Keratinocyte (primary cell): ENCODE measurements around the gene MXD3. TPM values are rescaled to one million over a fixed set of nuclear protein-coding genes. Genes with fewer than 3 reads are reported as not detected.

Source experiments
- DNase-seq: peaks from one replicate; pipeline ENCODE4 v3.0.0-alpha.2; 2011; ENCODE audit warnings: low read depth, missing footprints, low spot score
- FAIRE-seq: peaks from 2 replicates; lab custom pipeline; 2011; peaks lifted over from hg19 to GRCh38; lab: Jason Lieb, UNC
- H2AFZ ChIP-seq: 2 replicates; pipeline ENCODE4 v1.6.0; 2012; ENCODE audit warnings: low read length, control low read depth, inconsistent platforms; ENCODE audit not compliant: control insufficient read depth
- H3K27ac ChIP-seq: 2 replicates; pipeline ENCODE4 v1.5.1; 2011; ENCODE audit warnings: low read length; ENCODE audit not compliant: control insufficient read depth, insufficient read depth
- H3K27me3 ChIP-seq: 3 replicates; pipeline ENCODE4 v1.6.0; 2011; ENCODE audit warnings: low read length; ENCODE audit not compliant: control insufficient read depth, insufficient read depth; ENCODE audit errors: extremely low read depth
- H3K36me3 ChIP-seq, 2 experiments: 2 replicates in 1 of 2; 3 replicates in 1 of 2; pipeline ENCODE4 v1.5.1; 2011; ENCODE audit warnings: low read length in 2 of 2, mild to moderate bottlenecking in 1 of 2; ENCODE audit not compliant: control insufficient read depth in 2 of 2, insufficient read depth in 2 of 2; ENCODE audit errors: extremely low read depth in 1 of 2
- H3K4me1 ChIP-seq: 3 replicates; pipeline ENCODE4 v1.5.1; 2011; ENCODE audit warnings: low read length; ENCODE audit not compliant: control insufficient read depth, insufficient read depth; ENCODE audit errors: extremely low read depth
- H3K4me2 ChIP-seq: 3 replicates; pipeline ENCODE4 v1.6.0; 2011; ENCODE audit warnings: low read depth, low read length; ENCODE audit not compliant: control insufficient read depth, insufficient read depth; ENCODE audit errors: extremely low read depth
- H3K4me3 ChIP-seq, 3 experiments: fragments of 200-600 bp in 1 of 3; sonication (generic) in 1 of 3; 2 replicates in 2 of 3; 3 replicates in 1 of 3; pipeline ENCODE4 v1.5.1; 2011 to 2016; ENCODE audit warnings: low read length in 3 of 3, mild to moderate bottlenecking in 3 of 3, control low read depth in 2 of 3, inconsistent platforms in 1 of 3, low read depth in 1 of 3, mixed read lengths in 1 of 3, mixed run types in 1 of 3, moderate library complexity in 1 of 3; ENCODE audit not compliant: control insufficient read depth in 2 of 3, insufficient read depth in 2 of 3; ENCODE audit errors: extremely low read depth in 1 of 3
- H3K79me2 ChIP-seq: 2 replicates; pipeline ENCODE4 v1.6.0; 2012; ENCODE audit warnings: low read length; ENCODE audit not compliant: control insufficient read depth, insufficient read depth
- H3K9ac ChIP-seq: 3 replicates; pipeline ENCODE4 v1.6.0; 2011; ENCODE audit warnings: low read length; ENCODE audit not compliant: control insufficient read depth, insufficient read depth; ENCODE audit errors: extremely low read depth
- H3K9me1 ChIP-seq: 3 replicates; pipeline ENCODE4 v1.6.0; 2011; ENCODE audit warnings: low read length; ENCODE audit not compliant: control insufficient read depth, insufficient read depth; ENCODE audit errors: extremely low read depth
- H3K9me3 ChIP-seq: 2 replicates; pipeline ENCODE4 v1.5.1; 2012; ENCODE audit warnings: low read depth, low read length; ENCODE audit not compliant: control insufficient read depth
- H4K20me1 ChIP-seq: 3 replicates; pipeline ENCODE4 v1.6.0; 2011; ENCODE audit warnings: low read length; ENCODE audit not compliant: control insufficient read depth, insufficient read depth; ENCODE audit errors: extremely low read depth
- EZH2 ChIP-seq: IDR thresholded peaks from one replicate; pipeline ENCODE4 v1.6.1; 2012; ENCODE audit warnings: inconsistent platforms, mild to moderate bottlenecking, low read length, moderate library complexity
- dilution Hi-C: fragments of 300-500 bp; cut with MboI; formaldehyde crosslinking; loops from one replicate; pipeline ENCODE4 v1.7.0; 2020; ENCODE audit warnings: low sequenced_read_pairs; ENCODE audit not compliant: extremely low pct_ligation_motif_present
- polyA plus RNA-seq, 5 experiments: library from polyadenylated mRNA; depleted of rRNA in 3 of 5; stranded (reverse) in 3 of 5; stranded (forward) in 1 of 5; unstranded in 1 of 5; fragments of >200 nt; gene quantifications; 1 replicate in 1 of 5; 2 replicates in 3 of 5; 3 replicates in 1 of 5; pipeline versions ENCODE4 v1.2.1 to v1.2.3, GENCODE V29; 2011 to 2012; ENCODE audit warnings: missing spikeins in 2 of 5, low read depth in 1 of 5, low replicate concordance in 1 of 5
- TF ChIP-seq, protein P1 (sequence below), 3 experiments: IDR thresholded peaks in 1 of 3; conservative IDR thresholded peaks in 1 of 3; optimal IDR thresholded peaks in 1 of 3; 2 replicates in 2 of 3; 3 replicates in 1 of 3; pipeline versions ENCODE3 to v1.5.1; 2011; ENCODE audit warnings: low read length in 3 of 3, mild to moderate bottlenecking in 3 of 3, moderate library complexity in 2 of 3, control low read depth in 1 of 3, inconsistent platforms in 1 of 3; ENCODE audit not compliant: insufficient read depth in 2 of 3; ENCODE audit errors: extremely low read depth in 1 of 3

MXD3 gene
- polyA plus RNA-seq, 1 donor (not counting 4 experiments of a cell fraction or from before 2014, with no cell fraction given) = 0.97 TPM

DNA sequence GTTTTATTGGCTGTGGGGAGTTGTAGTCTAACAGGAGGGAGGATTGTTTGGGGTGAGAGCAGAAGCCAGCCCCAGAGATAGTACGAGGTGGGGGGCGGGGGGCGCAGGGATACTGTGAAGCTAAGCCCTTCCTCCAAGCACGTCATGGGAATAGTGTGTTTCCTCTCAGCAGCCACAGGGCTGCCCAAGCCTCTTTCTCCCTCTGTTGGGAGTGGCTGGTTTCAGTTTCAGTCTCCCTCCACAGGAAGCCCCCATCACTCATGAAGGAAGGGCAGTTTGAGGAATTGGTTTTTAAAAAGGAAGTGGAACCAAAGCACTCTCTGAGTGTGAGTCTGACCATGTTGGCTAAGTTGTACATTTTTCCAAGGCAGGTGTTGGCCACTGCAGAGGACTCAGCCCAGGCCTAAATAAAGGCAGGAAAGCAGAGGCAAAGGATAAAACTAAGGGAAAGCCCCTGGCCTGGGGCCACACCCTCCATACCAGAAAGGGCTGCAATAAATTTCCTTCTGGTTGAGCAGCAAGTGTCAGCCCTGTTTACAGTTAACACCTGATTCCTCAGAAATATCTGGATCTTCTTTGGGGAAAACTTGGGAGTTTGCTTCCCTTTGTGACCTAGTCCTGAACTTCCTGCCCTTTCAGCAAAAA lies 11.3 kb downstream of the MXD3 start:
- H3K9me1 ChIP-seq = peaks cover 10% of the 10 kb centered on the region
- H3K36me3 ChIP-seq = peaks cover 8 to 21% of the 10 kb centered on the region in 2 experiments
- no peak for FAIRE-seq
- H3K9me3 ChIP-seq = no peaks in the 10 kb centered on the region
- H3K27me3 ChIP-seq = no peaks in the 10 kb centered on the region
- peak overlapping the region; percentile 51 for H3K9ac ChIP-seq
- H3K27ac ChIP-seq = peak overlapping the region; percentile 72
- H2AFZ ChIP-seq = no peak overlapping the region
- DNase-seq = no peak
- no peak overlapping the region for H3K4me3 ChIP-seq
- no peak for TF ChIP-seq EZH2
- TF ChIP-seq, protein P1, sequence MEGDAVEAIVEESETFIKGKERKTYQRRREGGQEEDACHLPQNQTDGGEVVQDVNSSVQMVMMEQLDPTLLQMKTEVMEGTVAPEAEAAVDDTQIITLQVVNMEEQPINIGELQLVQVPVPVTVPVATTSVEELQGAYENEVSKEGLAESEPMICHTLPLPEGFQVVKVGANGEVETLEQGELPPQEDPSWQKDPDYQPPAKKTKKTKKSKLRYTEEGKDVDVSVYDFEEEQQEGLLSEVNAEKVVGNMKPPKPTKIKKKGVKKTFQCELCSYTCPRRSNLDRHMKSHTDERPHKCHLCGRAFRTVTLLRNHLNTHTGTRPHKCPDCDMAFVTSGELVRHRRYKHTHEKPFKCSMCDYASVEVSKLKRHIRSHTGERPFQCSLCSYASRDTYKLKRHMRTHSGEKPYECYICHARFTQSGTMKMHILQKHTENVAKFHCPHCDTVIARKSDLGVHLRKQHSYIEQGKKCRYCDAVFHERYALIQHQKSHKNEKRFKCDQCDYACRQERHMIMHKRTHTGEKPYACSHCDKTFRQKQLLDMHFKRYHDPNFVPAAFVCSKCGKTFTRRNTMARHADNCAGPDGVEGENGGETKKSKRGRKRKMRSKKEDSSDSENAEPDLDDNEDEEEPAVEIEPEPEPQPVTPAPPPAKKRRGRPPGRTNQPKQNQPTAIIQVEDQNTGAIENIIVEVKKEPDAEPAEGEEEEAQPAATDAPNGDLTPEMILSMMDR (optimal IDR thresholded peaks at IDR 0.05 in 1 of 3, IDR thresholded peaks at IDR 0.05 in 1 of 3, conservative IDR thresholded peaks at IDR 0.05 in 1 of 3; ENCODE audit: extremely low read depth in 1 of 3, insufficient read depth in 2 of 3, low read length in 3 of 3) = no peak
- dilution Hi-C loops = no loop called here
- H3K4me2 ChIP-seq = peak overlapping the region; percentile 29
- peaks cover 7% of the 10 kb centered on the region for H4K20me1 ChIP-seq
- H3K4me1 ChIP-seq = peaks cover 38% of the 10 kb centered on the region
- H3K79me2 ChIP-seq = peaks cover 17% of the 10 kb centered on the region

DNA sequence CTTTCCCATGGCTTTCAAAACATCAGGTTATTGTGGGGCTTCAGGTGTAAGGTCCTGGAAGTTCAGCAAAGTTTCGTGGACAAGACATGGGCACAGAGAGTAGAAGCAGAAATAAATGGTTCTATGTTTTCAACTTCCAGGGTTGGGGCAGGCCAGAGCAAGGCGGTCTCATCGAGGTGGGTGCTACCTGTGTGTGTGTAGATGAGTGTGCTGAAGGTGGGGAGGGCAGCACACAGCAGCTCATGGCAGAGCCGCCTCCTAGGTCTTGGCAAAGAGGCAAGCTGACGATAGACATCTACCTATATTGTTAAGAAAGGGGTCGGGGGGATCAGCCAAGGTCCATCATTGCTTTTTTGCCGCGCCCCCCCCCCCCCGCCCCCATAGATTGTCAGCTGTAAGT lies 12.0 kb downstream of the MXD3 start:
- Histone ChIP-seq H3K27ac (peak overlapping the region; percentile 17), H3K4me2 (no peak overlapping the region), H3K9ac (no peak overlapping the region), H4K20me1 (peaks cover 7% of the 10 kb centered on the region), H3K4me3 (no peak overlapping the region), H3K9me1 (peaks cover 10% of the 10 kb centered on the region), H3K27me3 (no peaks in the 10 kb centered on the region), H2AFZ (no peak overlapping the region), H3K36me3 (peaks cover 14 to 19% of the 10 kb centered on the region in 2 experiments), H3K9me3 (no peaks in the 10 kb centered on the region), H3K79me2 (peaks cover 11% of the 10 kb centered on the region), H3K4me1 (peaks cover 31% of the 10 kb centered on the region)
- no peak for DNase-seq
- no peak for TF ChIP-seq EZH2
- TF ChIP-seq, protein P1 (optimal IDR thresholded peaks at IDR 0.05 in 1 of 3, IDR thresholded peaks at IDR 0.05 in 1 of 3, conservative IDR thresholded peaks at IDR 0.05 in 1 of 3; ENCODE audit: extremely low read depth in 1 of 3, insufficient read depth in 2 of 3, low read length in 3 of 3) = no peak
- dilution Hi-C loops = no loop called here
- no peak for FAIRE-seq
